Osteoblast (primary cell): Measurements from ENCODE around the gene KRT37. TPM values are rescaled to one million over a fixed set of nuclear protein-coding genes. Genes with fewer than 3 reads are reported as not detected.

Experiments
- DNase-seq: peaks from one replicate; pipeline ENCODE4 v3.0.0; 2011; ENCODE audit warnings: low spot score, mixed read lengths; ENCODE audit not compliant: insufficient read length; ENCODE audit errors: missing footprints
- H2AFZ ChIP-seq: 2 replicates; pipeline ENCODE4 v1.6.0; 2011; ENCODE audit warnings: mild to moderate bottlenecking, low read length
- H3K27ac ChIP-seq: 2 replicates; pipeline ENCODE4 v1.5.1; 2011; ENCODE audit warnings: mild to moderate bottlenecking, low read depth, low read length, moderate library complexity
- H3K27me3 ChIP-seq: 2 replicates; pipeline ENCODE4 v1.6.0; 2012; ENCODE audit warnings: mild to moderate bottlenecking, control low read depth, inconsistent platforms, low read length, moderate library complexity; ENCODE audit not compliant: insufficient read depth
- H3K36me3 ChIP-seq: 2 replicates; pipeline ENCODE4 v1.5.1; 2011; ENCODE audit warnings: mild to moderate bottlenecking, low read length, control low read depth, moderate library complexity; ENCODE audit not compliant: insufficient read depth
- H3K4me1 ChIP-seq: 2 replicates; pipeline ENCODE4 v1.5.1; 2011; ENCODE audit warnings: mild to moderate bottlenecking, low read length, control low read depth, moderate library complexity; ENCODE audit not compliant: insufficient read depth
- H3K4me2 ChIP-seq: 2 replicates; pipeline ENCODE4 v1.6.0; 2011; ENCODE audit warnings: mild to moderate bottlenecking, low read length; ENCODE audit not compliant: insufficient read depth
- H3K4me3 ChIP-seq: fragments of 200-600 bp; sonication (generic); 3 replicates; pipeline ENCODE4 v1.5.1; 2012; ENCODE audit warnings: mild to moderate bottlenecking, low read length, inconsistent platforms; ENCODE audit not compliant: insufficient read depth
- H3K79me2 ChIP-seq: 2 replicates; pipeline ENCODE4 v1.6.0; 2012; ENCODE audit warnings: mild to moderate bottlenecking, low read length, control low read depth, inconsistent platforms; ENCODE audit not compliant: insufficient read depth
- H3K9me3 ChIP-seq: 2 replicates; pipeline ENCODE4 v1.5.1; 2011; ENCODE audit warnings: low read depth, low read length, control low read depth
- H4K20me1 ChIP-seq: 2 replicates; pipeline ENCODE4 v1.6.0; 2012; ENCODE audit warnings: mild to moderate bottlenecking, low read length, control low read depth; ENCODE audit not compliant: insufficient read depth
- CTCF ChIP-seq: IDR thresholded peaks from 2 replicates; pipeline ENCODE4 v1.5.1; 2011; ENCODE audit warnings: mild to moderate bottlenecking, low read depth, low read length, moderate library complexity; ENCODE audit errors: extremely low read depth
- total RNA-seq: library from RNA; depleted of rRNA; stranded (reverse); fragments of >200 nt; gene quantifications from 2 replicates; pipeline ENCODE4 v1.2.3, GENCODE V29; 2012

Gene KRT37
- total RNA-seq, 1 donor: not detected

- H4K20me1 ChIP-seq: no peaks in the 10 kb centered on the region
- no peaks in the 10 kb centered on the region for H3K36me3 ChIP-seq
- no peak for TF ChIP-seq CTCF
- H3K27ac ChIP-seq: no peak overlapping the region
- no peak overlapping the region for H3K4me2 ChIP-seq
- peaks cover 19% of the 10 kb centered on the region for H3K4me1 ChIP-seq
- no peak for DNase-seq
- no peak overlapping the region for H2AFZ ChIP-seq
- peaks cover 3% of the 10 kb centered on the region for H3K9me3 ChIP-seq
- no peak overlapping the region for H3K4me3 ChIP-seq
- no peaks in the 10 kb centered on the region for H3K27me3 ChIP-seq
- no peaks in the 10 kb centered on the region for H3K79me2 ChIP-seq
Measured at GRCh38 chr17:41452281-41452680, 27.9 kb upstream of the KRT37 start.

GRCh38 chr17:41451154-41451728 is 26.9 kb upstream of the KRT37 start:
- Histone ChIP-seq H3K79me2 (no peaks in the 10 kb centered on the region), H4K20me1 (no peaks in the 10 kb centered on the region), H3K9me3 (peaks cover 3% of the 10 kb centered on the region), H3K4me1 (peaks cover 29% of the 10 kb centered on the region), H3K4me3 (no peak overlapping the region), H3K36me3 (no peaks in the 10 kb centered on the region), H3K27me3 (no peaks in the 10 kb centered on the region), H3K4me2 (no peak overlapping the region), H2AFZ (no peak overlapping the region), H3K27ac (peak overlapping the region; percentile 0)
- no peak for TF ChIP-seq CTCF
- peak; percentile 18 for DNase-seq

DNA sequence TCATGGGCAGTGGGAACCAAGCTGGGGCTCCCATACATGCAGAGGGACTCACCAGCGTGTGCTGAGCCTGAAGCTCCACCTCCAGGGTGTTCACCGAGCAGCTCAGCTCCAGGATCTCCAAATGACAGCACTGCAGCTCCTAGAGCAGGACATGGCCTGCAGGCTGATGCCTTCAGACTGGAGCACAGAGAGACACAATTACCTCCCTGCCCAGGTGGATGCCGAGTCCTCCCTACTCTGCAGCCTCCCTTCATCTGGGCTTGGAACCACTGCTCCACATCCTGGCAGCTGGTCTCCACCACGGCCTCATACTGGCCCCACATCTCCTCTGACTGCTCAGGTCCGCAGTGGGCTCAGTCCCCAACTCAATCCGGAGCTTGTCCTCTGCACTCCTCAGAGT is 24.6 kb upstream of the KRT37 start:
- Histone ChIP-seq H3K4me1 (peaks cover 23% of the 10 kb centered on the region), H3K27ac (no peak overlapping the region), H3K27me3 (no peaks in the 10 kb centered on the region), H4K20me1 (no peaks in the 10 kb centered on the region), H3K79me2 (no peaks in the 10 kb centered on the region), H3K36me3 (no peaks in the 10 kb centered on the region), H2AFZ (no peak overlapping the region), H3K4me2 (no peak overlapping the region), H3K4me3 (no peak overlapping the region), H3K9me3 (peaks cover 3% of the 10 kb centered on the region)
- no peak for TF ChIP-seq CTCF
- no peak for DNase-seq

DNA sequence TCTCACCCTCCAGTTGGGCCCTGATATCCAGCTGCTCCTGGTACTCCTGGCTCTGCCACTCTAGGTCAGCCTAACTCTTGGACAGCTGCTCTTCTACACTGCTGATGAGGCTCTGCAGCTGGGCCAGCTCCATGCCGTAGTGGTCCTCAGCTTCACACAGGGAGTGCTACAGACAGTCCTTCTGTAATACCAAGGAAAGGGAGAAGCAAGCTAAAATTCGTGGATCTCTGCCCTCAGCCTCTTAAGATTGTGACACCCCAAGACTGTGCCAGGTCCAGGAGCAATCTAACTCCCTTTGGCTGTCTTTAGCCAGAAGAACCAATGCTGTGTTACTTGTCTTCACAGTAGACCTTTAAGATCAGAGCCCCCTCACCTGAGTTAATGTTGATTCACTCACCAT is 24.1 kb upstream of the KRT37 start:
- peaks cover 24% of the 10 kb centered on the region for H3K4me1 ChIP-seq
- H3K4me3 ChIP-seq: no peak overlapping the region
- no peak overlapping the region for H2AFZ ChIP-seq
- no peak overlapping the region for H3K27ac ChIP-seq
- H3K36me3 ChIP-seq: no peaks in the 10 kb centered on the region
- no peaks in the 10 kb centered on the region for H3K79me2 ChIP-seq
- no peaks in the 10 kb centered on the region for H4K20me1 ChIP-seq
- TF ChIP-seq CTCF: no peak
- no peak for DNase-seq
- H3K9me3 ChIP-seq: peaks cover 3% of the 10 kb centered on the region
- no peak overlapping the region for H3K4me2 ChIP-seq
- H3K27me3 ChIP-seq: no peaks in the 10 kb centered on the region
